HEK293 (cell line): Measurements from ENCODE around the gene OR10G3.

Source experiments
- CTCF ChIA-PET: fragments of 350-600 bp; formaldehyde crosslinking; extraction: SDS; loops from one replicate; lab custom pipeline; 2021; ENCODE audit warnings: antibody characterized with exemption; lab: Yijun Ruan, JAX
- POLR2A ChIA-PET: fragments of 300-600 bp; formaldehyde crosslinking; extraction: SDS; loops from one replicate; lab custom pipeline; 2020; ENCODE audit warnings: antibody characterized with exemption, inconsistent platforms; lab: Yijun Ruan, JAX
- H3K27ac ChIP-seq: fragments of 200-500 bp; sonication (Bioruptor generic); 2 replicates; pipeline ENCODE4 v1.5.1; 2014; ENCODE audit warnings: low read depth, low read length, control low read depth, inconsistent platforms; ENCODE audit errors: extremely low read depth
- H3K36me3 ChIP-seq, 2 experiments: fragments of 200-500 bp in 1 of 2; sonication (Bioruptor generic) in 1 of 2; 1 replicate in 1 of 2; 2 replicates in 1 of 2; pipeline ENCODE4 v1.5.1; 2014 to 2017; ENCODE audit warnings: inconsistent platforms in 2 of 2, low read length in 2 of 2; ENCODE audit not compliant: control insufficient read depth in 2 of 2, insufficient read depth in 1 of 2
- H3K4me1 ChIP-seq: fragments of 200-500 bp; sonication (Bioruptor generic); 2 replicates; pipeline ENCODE4 v1.5.1; 2014; ENCODE audit warnings: mild to moderate bottlenecking, low read length, inconsistent platforms; ENCODE audit not compliant: control insufficient read depth, insufficient read depth
- H3K4me3 ChIP-seq: 2 replicates; pipeline ENCODE4 v1.5.1; 2011; ENCODE audit warnings: low read depth, mild to moderate bottlenecking, control low read depth, low read length, moderate library complexity
- H3K9me3 ChIP-seq: fragments of 200-500 bp; sonication (Bioruptor generic); 2 replicates; pipeline ENCODE4 v1.5.1; 2014; ENCODE audit warnings: low read depth, low read length, inconsistent platforms; ENCODE audit not compliant: control insufficient read depth, insufficient read depth
- EGR2 ChIP-seq: fragments of 450-650 bp; formaldehyde crosslinking; IDR thresholded peaks from 2 replicates; pipeline ENCODE4 v1.5.1; 2016; ENCODE audit warnings: low read depth, missing biosample characterization, missing genetic modification characterization
- GLIS1 ChIP-seq: fragments of 450-650 bp; formaldehyde crosslinking; IDR thresholded peaks from 2 replicates; pipeline ENCODE4 v1.5.1; 2016; ENCODE audit warnings: missing biosample characterization, missing genetic modification characterization
- HOXA7 ChIP-seq: sonication (generic); formaldehyde crosslinking; IDR thresholded peaks from 2 replicates; pipeline ENCODE4 v1.8.1; 2022; ENCODE audit warnings: missing genetic modification reagents, borderline replicate concordance
- KLF9 ChIP-seq: fragments of 450-650 bp; formaldehyde crosslinking; IDR thresholded peaks from 2 replicates; pipeline ENCODE4 v1.5.1; 2016; ENCODE audit warnings: missing biosample characterization, missing genetic modification characterization, low read depth
- PRDM1 ChIP-seq: fragments of 450-650 bp; formaldehyde crosslinking; IDR thresholded peaks from 2 replicates; pipeline ENCODE4; 2016; ENCODE audit warnings: missing biosample characterization, missing genetic modification characterization
- SP7 ChIP-seq: fragments of 450-650 bp; formaldehyde crosslinking; IDR thresholded peaks from 2 replicates; pipeline ENCODE4 v1.5.1; 2016; ENCODE audit warnings: missing biosample characterization, missing genetic modification characterization
- TCF7L2 ChIP-seq: IDR thresholded peaks from 2 replicates; pipeline ENCODE4 v1.6.1; 2011; ENCODE audit warnings: low read depth, mild to moderate bottlenecking, inconsistent platforms, low read length, moderate library complexity, borderline replicate concordance
- ZBTB11 ChIP-seq: fragments of 450-650 bp; formaldehyde crosslinking; conservative IDR thresholded peaks from 2 replicates; pipeline ENCODE4 v1.5.1; 2016; ENCODE audit warnings: low read depth, missing biosample characterization, missing genetic modification characterization
- ZBTB17 ChIP-seq: fragments of 450-650 bp; formaldehyde crosslinking; IDR thresholded peaks from 2 replicates; pipeline ENCODE4 v1.5.1; 2016; ENCODE audit warnings: missing biosample characterization, missing genetic modification characterization
- ZFHX2 ChIP-seq: fragments of 450-650 bp; formaldehyde crosslinking; conservative IDR thresholded peaks from 2 replicates; pipeline ENCODE4 v1.5.1; 2016; ENCODE audit warnings: missing biosample characterization, missing genetic modification characterization
- ZFP69B ChIP-seq: fragments of 450-650 bp; formaldehyde crosslinking; IDR thresholded peaks from 2 replicates; pipeline ENCODE4 v1.5.1; 2016; ENCODE audit warnings: missing biosample characterization, missing genetic modification characterization
- ZNF112 ChIP-seq: fragments of 450-650 bp; formaldehyde crosslinking; IDR thresholded peaks from 2 replicates; pipeline ENCODE4 v1.5.0; 2017; ENCODE audit warnings: missing biosample characterization, missing genetic modification characterization
- ZNF121 ChIP-seq: fragments of 450-650 bp; formaldehyde crosslinking; IDR thresholded peaks from 2 replicates; pipeline ENCODE4 v1.5.1; 2016; ENCODE audit warnings: missing biosample characterization, missing genetic modification characterization
- ZNF138 ChIP-seq: fragments of 450-650 bp; formaldehyde crosslinking; IDR thresholded peaks from 2 replicates; pipeline ENCODE4 v1.5.1; 2016; ENCODE audit warnings: missing biosample characterization, missing genetic modification characterization, borderline replicate concordance
- ZNF157 ChIP-seq: fragments of 450-650 bp; formaldehyde crosslinking; IDR thresholded peaks from 2 replicates; pipeline ENCODE4 v1.5.1; 2016; ENCODE audit warnings: missing biosample characterization, missing genetic modification characterization
- ZNF221 ChIP-seq: fragments of 450-650 bp; formaldehyde crosslinking; IDR thresholded peaks from 2 replicates; pipeline ENCODE4 v1.5.1; 2017; ENCODE audit warnings: missing biosample characterization, missing genetic modification characterization, borderline replicate concordance
- ZNF23 ChIP-seq: fragments of 450-650 bp; formaldehyde crosslinking; IDR thresholded peaks from 2 replicates; pipeline ENCODE4 v1.5.1; 2016; ENCODE audit warnings: missing biosample characterization, missing genetic modification characterization, borderline replicate concordance
- ZNF24 ChIP-seq: fragments of 450-650 bp; formaldehyde crosslinking; IDR thresholded peaks from 2 replicates; pipeline ENCODE4 v1.5.1; 2016; ENCODE audit warnings: missing biosample characterization, missing genetic modification characterization
- ZNF324 ChIP-seq: fragments of 450-650 bp; formaldehyde crosslinking; IDR thresholded peaks from 2 replicates; pipeline ENCODE4 v1.5.1; 2016; ENCODE audit warnings: missing biosample characterization, missing genetic modification characterization
- ZNF335 ChIP-seq: fragments of 450-650 bp; formaldehyde crosslinking; conservative IDR thresholded peaks from 2 replicates; pipeline ENCODE4 v1.5.1; 2016; ENCODE audit warnings: missing biosample characterization, missing genetic modification characterization
- ZNF341 ChIP-seq: fragments of 450-650 bp; formaldehyde crosslinking; IDR thresholded peaks from 2 replicates; pipeline ENCODE4; 2016; ENCODE audit warnings: low read depth, missing biosample characterization, missing genetic modification characterization
- ZNF423 ChIP-seq: fragments of 450-650 bp; formaldehyde crosslinking; IDR thresholded peaks from 2 replicates; pipeline ENCODE4 v1.5.1; 2016; ENCODE audit warnings: missing biosample characterization, missing genetic modification characterization
- ZNF560 ChIP-seq: fragments of 450-650 bp; formaldehyde crosslinking; IDR thresholded peaks from 2 replicates; pipeline ENCODE4 v1.5.1; 2017; ENCODE audit warnings: missing biosample characterization, missing genetic modification characterization, borderline replicate concordance
- ZNF747 ChIP-seq: fragments of 450-650 bp; formaldehyde crosslinking; IDR thresholded peaks from 2 replicates; pipeline ENCODE4 v1.5.1; 2016; ENCODE audit warnings: missing biosample characterization, missing genetic modification characterization
- ZSCAN16 ChIP-seq: fragments of 450-650 bp; formaldehyde crosslinking; IDR thresholded peaks from 2 replicates; pipeline ENCODE4 v1.5.1; 2016; ENCODE audit warnings: missing biosample characterization, missing genetic modification characterization
- TF ChIP-seq, protein P1 (sequence below): fragments of 450-650 bp; formaldehyde crosslinking; IDR thresholded peaks from 2 replicates; pipeline ENCODE4 v1.5.1; 2016; ENCODE audit warnings: missing biosample characterization, missing genetic modification characterization
- TF ChIP-seq, protein P2 (sequence below): fragments of 450-650 bp; formaldehyde crosslinking; IDR thresholded peaks from 2 replicates; pipeline ENCODE4 v1.5.1; 2016; ENCODE audit warnings: missing biosample characterization, missing genetic modification characterization

OR10G3 gene

DNA sequence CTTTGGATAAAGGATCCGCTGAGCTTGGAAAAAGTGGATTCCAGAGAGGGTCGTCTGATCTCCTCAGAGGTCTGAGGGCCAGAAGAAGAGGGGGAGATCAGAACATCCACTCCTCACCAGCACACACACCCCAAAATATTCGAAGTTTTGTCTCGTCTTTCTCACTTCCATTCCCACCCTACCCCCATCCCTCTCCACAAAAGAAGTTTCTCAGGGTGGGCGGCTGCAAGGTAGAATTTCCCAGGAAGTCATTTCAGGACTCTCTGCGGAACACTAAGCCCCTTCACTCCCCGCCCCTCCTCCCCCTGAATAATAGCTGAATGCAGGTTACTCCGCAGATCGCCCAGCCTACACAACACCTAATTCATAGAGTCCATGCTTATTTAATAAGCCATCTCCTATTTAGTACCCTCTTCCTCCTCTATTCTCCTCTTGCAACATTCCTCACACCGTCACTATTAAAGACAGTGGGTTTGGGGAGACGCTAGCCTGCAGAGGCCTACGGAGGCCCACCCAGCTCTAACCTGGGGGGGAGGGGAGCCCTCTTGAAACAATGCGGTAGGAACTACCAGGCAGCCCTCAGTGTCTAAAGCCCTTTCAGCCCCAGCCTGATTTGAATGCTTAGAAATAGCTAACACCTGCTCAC is 53.1 kb downstream of the OR10G3 start:
- Histone ChIP-seq H3K27ac (peak overlapping the region; percentile 66), H3K9me3 (no peaks in the 10 kb centered on the region), H3K4me3 (peak overlapping the region; percentile 81), H3K4me1 (peaks cover 17% of the 10 kb centered on the region)
- CTCF ChIA-PET: interaction anchor here (0.6 to 2.0 kb wide), 5 partner anchors 23 to 1484 kb away, joined by 3 to 9 read pairs (median 3); no protein-coding TSS in a partner anchor
- TF ChIP-seq ZNF221 (no peak), GLIS1 (tag by site-specific recombination) (no peak), ZNF335 (tag by site-specific recombination) (peak; percentile 67), ZNF341 (peak; percentile 95), ZNF157 (tag by site-specific recombination) (no peak), ZNF423 (tag by site-specific recombination) (no peak), ZNF112 (tag by site-specific recombination) (no peak), ZNF121 (tag by site-specific recombination) (no peak), HOXA7 (no peak), ZNF747 (tag by site-specific recombination) (no peak), TCF7L2 (no peak), ZSCAN16 (no peak), ZFHX2 (peak; percentile 22; the same call in 1 of the 2 replicates), ZBTB17 (peak; percentile 93), PRDM1 (tag by site-specific recombination) (no peak), ZNF23 (tag by site-specific recombination) (no peak), ZNF138 (tag by site-specific recombination) (no peak), ZBTB11 (tag by site-specific recombination) (no peak), EGR2 (tag by site-specific recombination) (peak; percentile 51)
- TF ChIP-seq, all 188 proteins: peak for 5
- peaks cover 3 to 32% of the 10 kb centered on the region in 2 experiments; a peak in 2 of 3 replicates for H3K36me3 ChIP-seq
- POLR2A ChIA-PET: interaction anchor here (0.6 to 2.6 kb wide), 21 partner anchors 10 to 1184 kb away, joined by 3 to 71 read pairs (median 5); partner anchors contain the start of genes CHD8, METTL3, PARP2 and RAB2B

DNA sequence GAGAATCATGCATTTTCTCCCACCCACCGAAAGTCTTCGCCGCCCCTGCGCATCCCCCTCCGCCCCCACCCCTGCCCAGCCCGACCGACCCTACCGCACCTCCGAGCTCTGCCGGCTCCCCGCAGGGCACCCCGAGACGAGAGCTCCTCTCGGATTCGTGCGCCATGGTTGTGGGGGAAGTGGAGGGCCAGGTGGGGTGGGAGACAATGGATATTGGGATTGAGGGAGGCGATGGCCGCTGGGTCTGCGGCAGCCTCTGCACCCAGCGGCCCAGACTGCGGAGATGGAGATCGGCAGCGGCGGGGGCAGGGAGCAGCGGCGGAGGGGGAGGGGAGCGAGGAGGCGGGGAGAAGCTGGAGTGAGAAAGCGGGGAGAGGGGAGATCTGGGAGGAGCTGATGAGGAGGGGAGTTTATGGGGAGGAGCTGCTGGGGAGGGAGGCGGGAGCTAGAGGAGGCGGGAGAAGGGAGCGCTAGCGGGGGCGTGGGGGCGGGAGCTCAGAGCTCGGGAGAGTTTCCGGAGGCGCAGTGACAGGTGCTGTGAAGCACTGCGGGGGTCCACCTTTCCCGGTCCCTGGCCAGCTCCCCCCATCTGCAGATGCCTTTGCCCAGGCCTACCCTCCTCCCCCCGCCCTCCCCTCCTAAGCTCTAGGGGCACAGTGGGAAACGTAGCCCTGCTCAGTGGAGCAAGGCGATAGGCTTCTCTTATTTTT is 53.8 kb downstream of the OR10G3 start, which contains the start of gene SALL2:
Gene SALL2, minus strand, starts transcription at position 385 of the 710 bp plus-strand sequence. Its CDS starts 219 bp downstream, at position 166.
- Histone ChIP-seq H3K4me1 (peaks cover 17% of the 10 kb centered on the region), H3K36me3 (peaks cover 3 to 39% of the 10 kb centered on the region in 2 experiments; a peak in 2 of 3 replicates), H3K9me3 (no peaks in the 10 kb centered on the region), H3K4me3 (peak within 1 kb of the TSS; percentile 81), H3K27ac (peak within 1 kb of the TSS; percentile 66)
- POLR2A ChIA-PET: interaction anchor here (0.5 to 2.6 kb wide), 23 partner anchors 9 to 1183 kb away, joined by 3 to 71 read pairs (median 5); partner anchors contain the start of genes CHD8, METTL3, PARP2 and RAB2B
- CTCF ChIA-PET: interaction anchor here (0.6 to 2.0 kb wide), 7 partner anchors 23 to 1485 kb away, joined by 3 to 9 read pairs (median 3); partner anchors contain the start of gene TOX4
- TF ChIP-seq ZNF560 (no peak), ZNF24 (peak; percentile 49; the same call in 1 of the 2 replicates), SP7 (tag by site-specific recombination) (peak; percentile 58; the same call in 1 of the 2 replicates), ZNF324 (tag by site-specific recombination) (0 out of 2 replicates have a peak, but pooled peaks have one; percentile 34), KLF9 (tag by site-specific recombination) (peak; percentile 54; the same call in 1 of the 2 replicates), ZFP69B (tag by site-specific recombination) (peak; percentile 47; the same call in 1 of the 2 replicates)
- TF ChIP-seq, protein P1, sequence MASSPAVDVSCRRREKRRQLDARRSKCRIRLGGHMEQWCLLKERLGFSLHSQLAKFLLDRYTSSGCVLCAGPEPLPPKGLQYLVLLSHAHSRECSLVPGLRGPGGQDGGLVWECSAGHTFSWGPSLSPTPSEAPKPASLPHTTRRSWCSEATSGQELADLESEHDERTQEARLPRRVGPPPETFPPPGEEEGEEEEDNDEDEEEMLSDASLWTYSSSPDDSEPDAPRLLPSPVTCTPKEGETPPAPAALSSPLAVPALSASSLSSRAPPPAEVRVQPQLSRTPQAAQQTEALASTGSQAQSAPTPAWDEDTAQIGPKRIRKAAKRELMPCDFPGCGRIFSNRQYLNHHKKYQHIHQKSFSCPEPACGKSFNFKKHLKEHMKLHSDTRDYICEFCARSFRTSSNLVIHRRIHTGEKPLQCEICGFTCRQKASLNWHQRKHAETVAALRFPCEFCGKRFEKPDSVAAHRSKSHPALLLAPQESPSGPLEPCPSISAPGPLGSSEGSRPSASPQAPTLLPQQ (tag by site-specific recombination): 0 out of 2 replicates have a peak, but pooled peaks have one; percentile 36
- TF ChIP-seq, protein P2, sequence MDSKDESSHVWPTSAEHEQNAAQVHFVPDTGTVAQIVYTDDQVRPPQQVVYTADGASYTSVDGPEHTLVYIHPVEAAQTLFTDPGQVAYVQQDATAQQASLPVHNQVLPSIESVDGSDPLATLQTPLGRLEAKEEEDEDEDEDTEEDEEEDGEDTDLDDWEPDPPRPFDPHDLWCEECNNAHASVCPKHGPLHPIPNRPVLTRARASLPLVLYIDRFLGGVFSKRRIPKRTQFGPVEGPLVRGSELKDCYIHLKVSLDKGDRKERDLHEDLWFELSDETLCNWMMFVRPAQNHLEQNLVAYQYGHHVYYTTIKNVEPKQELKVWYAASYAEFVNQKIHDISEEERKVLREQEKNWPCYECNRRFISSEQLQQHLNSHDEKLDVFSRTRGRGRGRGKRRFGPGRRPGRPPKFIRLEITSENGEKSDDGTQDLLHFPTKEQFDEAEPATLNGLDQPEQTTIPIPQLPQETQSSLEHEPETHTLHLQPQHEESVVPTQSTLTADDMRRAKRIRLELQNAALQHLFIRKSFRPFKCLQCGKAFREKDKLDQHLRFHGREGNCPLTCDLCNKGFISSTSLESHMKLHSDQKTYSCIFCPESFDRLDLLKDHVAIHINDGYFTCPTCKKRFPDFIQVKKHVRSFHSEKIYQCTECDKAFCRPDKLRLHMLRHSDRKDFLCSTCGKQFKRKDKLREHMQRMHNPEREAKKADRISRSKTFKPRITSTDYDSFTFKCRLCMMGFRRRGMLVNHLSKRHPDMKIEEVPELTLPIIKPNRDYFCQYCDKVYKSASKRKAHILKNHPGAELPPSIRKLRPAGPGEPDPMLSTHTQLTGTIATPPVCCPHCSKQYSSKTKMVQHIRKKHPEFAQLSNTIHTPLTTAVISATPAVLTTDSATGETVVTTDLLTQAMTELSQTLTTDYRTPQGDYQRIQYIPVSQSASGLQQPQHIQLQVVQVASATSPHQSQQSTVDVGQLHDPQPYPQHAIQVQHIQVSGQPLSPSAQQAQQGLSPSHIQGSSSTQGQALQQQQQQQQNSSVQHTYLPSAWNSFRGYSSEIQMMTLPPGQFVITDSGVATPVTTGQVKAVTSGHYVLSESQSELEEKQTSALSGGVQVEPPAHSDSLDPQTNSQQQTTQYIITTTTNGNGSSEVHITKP (tag by site-specific recombination): peak; percentile 99
